ENCODE results near the gene SEPTIN12.

DNA sequence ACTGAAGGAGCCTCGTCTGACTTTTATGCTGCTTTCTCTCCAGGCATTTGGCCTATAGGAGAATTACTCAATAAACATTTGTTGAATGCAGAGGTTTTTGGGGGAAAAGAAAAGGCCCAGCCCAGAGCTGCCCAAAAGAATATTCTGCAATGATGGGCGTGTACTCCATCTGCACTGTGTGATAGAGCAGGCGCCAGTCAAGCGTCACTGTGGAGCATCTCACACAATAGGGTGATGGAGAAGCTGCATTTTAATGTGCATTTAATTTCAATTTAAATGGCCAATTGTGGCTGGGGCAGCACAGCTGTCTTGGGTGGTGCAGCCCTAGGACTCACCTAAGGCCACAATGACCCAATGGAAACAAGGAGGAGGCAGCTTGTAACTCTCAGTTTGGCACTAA, 38.4 kb upstream of the SEPTIN12 start:
- TF ChIP-seq CTCF (IDR thresholded peaks at IDR 0.05) = no peak
- TF ChIP-seq EP300 (IDR thresholded peaks at IDR 0.05) = no peak

Data from ovary (tissue), 3 donors.